ENCODE results near the gene ECM1.

Gene ECM1

GRCh38 chr1:150546294-150546937 lies 38.5 kb downstream of the ECM1 start:
- no peak for DNase-seq

DNA sequence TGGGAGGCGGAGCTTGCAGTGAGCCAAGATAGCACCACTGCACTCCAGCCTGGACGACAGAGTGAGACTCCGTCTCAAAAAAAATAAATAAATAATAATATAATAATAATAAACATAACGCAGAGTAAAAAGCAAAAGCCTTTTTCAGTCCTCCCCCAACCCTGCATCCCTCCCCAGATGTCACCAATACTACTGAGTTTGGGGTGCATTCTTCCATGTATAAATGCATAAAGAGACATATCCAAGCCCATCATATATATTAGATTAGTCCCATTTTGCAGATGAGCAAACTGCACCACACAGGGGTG lies 40.4 kb downstream of the ECM1 start:
- no peak for DNase-seq

DNA sequence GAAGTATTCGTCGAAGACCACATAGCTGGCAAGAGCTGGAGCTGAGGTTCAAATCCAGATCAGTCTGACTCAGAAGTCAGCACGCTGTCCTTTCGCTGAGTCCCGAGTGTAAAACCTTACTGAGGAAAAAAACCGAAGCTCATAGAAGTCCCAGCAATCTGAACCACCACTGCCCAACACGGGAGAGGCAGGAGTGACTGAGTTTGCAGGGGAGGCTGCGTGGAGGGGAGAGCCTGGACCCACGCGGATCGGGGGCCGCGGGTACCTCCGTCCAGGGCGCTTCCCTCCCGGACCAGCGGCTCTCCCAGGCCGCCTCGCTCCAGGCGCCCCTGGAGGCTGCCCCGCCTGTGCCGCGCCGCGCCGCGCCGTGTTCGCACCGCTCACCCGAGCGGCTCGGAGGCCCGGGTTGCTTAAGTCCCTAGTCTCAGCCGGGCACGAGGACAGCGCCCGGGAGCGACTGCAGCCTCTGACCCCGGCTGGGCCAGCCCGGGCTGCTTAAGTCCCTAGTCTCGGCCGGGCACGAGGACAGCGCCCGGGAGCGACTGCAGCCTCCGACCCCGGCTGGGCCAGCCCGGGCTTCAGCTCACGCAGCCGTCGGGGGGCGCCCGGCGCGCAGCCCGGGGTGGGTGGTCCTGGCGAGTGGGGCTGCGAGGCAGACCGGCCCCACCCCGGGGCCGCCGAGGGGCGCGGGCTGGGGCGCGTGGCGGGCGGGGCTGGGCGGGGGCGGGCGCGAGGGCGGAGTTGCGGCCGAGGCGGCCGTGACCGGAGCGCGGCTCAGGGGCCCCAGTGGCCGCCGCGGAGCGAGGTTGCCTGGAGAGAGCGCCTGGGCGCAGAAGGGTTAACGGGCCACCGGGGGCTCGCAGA lies 41.0 kb downstream of the ECM1 start, which contains the start of gene ADAMTSL4:
TSS of gene ADAMTSL4 (plus strand) at position 777 of the 864 bp plus-strand sequence. CDS start 2,881 bp downstream, outside the sequence.
- DNase-seq: no peak

DNA sequence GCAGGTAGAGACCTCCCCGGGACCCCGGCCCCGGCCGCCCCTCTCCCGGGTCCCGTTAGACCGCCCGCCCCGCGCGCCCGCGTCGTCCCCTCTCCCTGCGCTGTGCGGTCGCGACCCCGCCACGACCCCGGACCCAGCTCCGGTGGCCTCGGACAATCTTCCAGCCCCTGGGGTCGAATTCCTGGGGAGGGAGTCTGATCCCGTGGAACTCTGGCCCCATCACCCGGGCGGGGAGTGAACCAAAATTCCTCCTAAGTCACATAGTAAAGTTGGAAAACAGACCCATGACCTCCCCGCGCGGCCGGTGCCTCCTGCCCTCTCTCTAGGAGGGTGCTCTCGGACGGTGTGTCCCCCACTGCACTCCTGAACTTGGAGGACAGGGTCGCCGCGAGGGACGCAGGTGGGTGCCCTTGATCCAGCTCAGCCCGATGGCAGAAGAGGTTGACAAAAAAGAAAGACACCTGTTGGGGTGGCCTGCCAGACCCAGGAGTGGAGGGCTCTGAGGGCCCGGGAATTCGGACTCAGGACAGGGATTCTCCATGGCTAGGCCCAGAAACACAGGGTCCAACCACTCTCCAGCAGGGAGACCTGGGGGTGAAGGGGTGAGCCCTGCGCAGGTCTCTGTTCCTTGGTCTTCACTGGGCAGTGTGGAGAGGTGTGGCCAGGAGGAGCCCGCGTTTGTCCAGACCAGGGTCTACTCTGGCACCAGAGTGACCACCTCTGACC lies 41.8 kb downstream of the ECM1 start:
- no peak for DNase-seq

GRCh38 chr1:150550222-150551050 lies 42.5 kb downstream of the ECM1 start:
- no peak for DNase-seq

- no peak for DNase-seq
These were observed 43.3 kb downstream of the ECM1 start for GRCh38 chr1:150551051-150551783.

GRCh38 chr1:150551784-150552127 lies 43.8 kb downstream of the ECM1 start:
- no peak for DNase-seq

- no peak for DNase-seq
These were observed 44.4 kb downstream of the ECM1 start for GRCh38 chr1:150552128-150552910.

DNA sequence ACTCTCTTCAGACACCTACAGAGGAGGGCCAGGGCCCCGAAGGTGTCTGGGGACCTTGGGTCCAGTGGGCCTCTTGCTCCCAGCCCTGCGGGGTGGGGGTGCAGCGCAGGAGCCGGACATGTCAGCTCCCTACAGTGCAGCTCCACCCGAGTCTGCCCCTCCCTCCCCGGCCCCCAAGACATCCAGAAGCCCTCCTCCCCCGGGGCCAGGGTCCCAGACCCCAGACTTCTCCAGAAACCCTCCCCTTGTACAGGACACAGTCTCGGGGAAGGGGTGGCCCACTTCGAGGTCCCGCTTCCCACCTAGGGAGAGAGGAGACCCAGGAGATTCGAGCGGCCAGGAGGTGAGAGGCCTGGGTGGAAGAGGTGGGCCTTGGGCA lies 45.0 kb downstream of the ECM1 start:
- DNase-seq: no peak

DNA sequence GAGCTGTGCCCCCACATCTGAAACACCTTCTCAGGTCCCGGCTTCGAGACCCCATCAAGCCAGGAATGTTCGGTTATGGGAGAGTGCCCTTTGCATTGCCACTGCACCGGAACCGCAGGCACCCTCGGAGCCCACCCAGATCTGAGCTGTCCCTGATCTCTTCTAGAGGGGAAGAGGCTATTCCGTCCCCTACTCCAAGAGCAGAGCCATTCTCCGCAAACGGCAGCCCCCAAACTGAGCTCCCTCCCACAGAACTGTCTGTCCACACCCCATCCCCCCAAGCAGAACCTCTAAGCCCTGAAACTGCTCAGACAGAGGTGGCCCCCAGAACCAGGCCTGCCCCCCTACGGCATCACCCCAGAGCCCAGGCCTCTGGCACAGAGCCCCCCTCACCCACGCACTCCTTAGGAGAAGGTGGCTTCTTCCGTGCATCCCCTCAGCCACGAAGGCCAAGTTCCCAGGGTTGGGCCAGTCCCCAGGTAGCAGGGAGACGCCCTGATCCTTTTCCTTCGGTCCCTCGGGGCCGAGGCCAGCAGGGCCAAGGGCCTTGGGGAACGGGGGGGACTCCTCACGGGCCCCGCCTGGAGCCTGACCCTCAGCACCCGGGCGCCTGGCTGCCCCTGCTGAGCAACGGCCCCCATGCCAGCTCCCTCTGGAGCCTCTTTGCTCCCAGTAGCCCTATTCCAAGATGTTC lies 45.6 kb downstream of the ECM1 start:
- no peak for DNase-seq

GRCh38 chr1:150554086-150554452 lies 46.2 kb downstream of the ECM1 start:
- no peak for DNase-seq

DNA sequence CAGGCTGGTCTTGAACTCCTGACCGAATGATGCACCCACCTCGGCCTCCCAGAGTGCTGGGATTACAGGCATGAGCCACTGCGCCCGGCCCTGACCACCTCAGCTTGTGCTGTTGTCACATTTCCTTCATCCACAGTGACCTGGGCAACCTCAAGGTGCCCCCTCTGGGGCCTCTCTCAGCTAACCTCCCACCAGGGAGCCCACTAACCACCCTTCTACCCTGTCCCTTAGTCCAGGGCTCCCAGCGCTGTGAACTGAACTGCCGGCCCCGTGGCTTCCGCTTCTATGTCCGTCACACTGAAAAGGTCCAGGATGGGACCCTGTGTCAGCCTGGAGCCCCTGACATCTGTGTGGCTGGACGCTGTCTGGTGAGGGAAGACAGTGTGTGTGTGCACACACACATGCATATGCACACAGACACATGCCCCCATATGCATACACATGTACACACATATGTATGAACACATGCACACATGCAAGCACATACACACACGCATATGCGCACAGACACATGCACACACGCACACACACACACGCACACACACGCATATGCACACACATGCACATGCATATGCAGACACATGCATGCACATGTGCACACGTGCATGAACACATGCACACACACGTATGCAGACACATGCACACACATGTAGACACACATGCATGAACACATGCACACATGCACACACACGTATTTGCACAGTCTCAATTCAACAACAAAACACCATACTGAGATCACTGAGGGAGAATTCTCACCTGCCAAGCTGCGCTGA lies 47.5 kb downstream of the ECM1 start:
- DNase-seq: no peak

- no peak for DNase-seq
These were observed 48.3 kb downstream of the ECM1 start for GRCh38 chr1:150555971-150556865.

DNA sequence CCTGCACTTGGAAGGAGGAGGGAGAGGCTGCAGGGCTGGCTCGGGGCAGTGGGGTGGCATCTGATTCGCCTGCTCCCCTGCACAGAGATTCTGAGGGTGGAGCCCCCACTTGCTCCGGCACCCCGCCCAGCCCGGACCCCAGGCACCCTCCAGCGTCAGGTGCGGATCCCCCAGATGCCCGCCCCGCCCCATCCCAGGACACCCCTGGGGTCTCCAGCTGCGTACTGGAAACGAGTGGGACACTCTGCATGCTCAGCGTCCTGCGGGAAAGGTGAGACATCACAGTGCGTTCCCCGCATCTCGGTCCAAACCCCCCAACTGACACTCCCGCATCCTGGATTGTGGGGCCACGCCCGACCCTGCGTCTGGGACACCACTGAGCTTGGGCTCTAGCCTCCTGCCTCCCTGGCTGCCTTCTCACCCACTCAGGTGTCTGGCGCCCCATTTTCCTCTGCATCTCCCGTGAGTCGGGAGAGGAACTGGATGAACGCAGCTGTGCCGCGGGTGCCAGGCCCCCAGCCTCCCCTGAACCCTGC lies 49.2 kb downstream of the ECM1 start:
- DNase-seq: no peak

DNA sequence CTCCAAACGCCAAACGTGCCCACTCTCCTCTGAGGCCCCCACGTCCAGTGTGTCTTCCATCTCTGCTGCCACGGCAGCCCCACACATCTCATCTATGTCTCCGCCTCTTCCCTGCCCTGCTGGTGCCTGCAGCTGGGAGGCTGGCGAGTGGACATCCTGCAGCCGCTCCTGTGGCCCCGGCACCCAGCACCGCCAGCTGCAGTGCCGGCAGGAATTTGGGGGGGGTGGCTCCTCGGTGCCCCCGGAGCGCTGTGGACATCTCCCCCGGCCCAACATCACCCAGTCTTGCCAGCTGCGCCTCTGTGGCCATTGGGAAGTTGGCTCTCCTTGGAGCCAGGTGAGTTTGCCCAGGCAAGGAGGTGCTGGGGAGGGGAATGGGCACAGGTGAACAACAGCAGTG lies 49.9 kb downstream of the ECM1 start:
- DNase-seq: no peak

GRCh38 chr1:150558303-150558704 lies 50.4 kb downstream of the ECM1 start:
- no peak for DNase-seq

DNA sequence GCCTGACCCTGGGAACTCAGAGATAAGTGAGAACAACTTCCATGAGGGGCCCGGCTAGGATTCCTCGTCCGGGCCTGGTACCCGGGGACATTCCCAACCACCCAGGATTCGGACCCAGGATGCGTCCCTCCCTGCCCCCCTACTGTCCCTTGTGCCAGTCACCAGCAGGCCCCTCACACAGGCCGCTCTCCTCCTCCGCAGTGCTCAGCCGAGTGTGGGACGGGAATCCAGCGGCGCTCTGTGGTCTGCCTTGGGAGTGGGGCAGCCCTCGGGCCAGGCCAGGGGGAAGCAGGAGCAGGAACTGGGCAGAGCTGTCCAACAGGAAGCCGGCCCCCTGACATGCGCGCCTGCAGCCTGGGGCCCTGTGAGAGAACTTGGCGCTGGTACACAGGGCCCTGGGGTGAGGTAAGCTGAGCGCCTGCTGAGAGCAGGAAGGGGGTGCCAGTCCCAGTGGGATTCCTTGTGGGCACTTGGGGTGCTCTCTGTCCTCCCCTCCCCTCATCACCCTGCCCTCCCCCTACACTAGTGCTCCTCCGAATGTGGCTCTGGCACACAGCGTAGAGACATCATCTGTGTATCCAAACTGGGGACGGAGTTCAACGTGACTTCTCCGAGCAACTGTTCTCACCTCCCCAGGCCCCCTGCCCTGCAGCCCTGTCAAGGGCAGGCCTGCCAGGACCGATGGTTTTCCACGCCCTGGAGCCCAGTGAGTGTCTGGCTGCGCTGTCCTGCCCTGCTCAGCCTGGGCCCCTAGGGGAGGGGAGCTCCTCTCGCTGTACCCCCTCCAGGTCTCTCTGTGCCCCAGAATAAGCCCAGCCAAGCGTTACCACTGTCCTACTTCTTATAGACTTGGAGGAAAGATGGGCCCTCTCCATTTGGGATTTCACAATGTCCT lies 51.1 kb downstream of the ECM1 start:
- DNase-seq: no peak

DNA sequence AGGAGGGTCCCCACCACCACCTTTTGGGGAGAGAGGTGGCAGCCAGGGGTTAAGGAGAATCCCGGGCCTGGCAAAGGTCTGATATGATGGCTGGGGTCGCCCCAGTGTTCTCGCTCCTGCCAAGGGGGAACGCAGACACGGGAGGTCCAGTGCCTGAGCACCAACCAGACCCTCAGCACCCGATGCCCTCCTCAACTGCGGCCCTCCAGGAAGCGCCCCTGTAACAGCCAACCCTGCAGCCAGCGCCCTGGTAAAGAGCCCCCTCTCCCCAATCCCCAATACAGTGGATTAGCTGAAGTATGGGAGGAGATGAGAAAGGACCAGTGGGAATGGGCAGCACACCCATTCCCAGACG lies 51.7 kb downstream of the ECM1 start:
- DNase-seq: no peak

Measured in activated CD4-positive, alpha-beta T cell treated with anti-CD3 and anti-CD28 coated beads for 4 hours (primary cell).